GM23248 (cell line): Measurements from ENCODE around the gene AQP9.

ENCODE experiments used
- EZH2 ChIP-seq: fragments of 200-600 bp; sonication (generic); IDR thresholded peaks from 2 replicates; pipeline ENCODE4 v1.6.1; 2018; ENCODE audit warnings: antibody characterized with exemption, mild to moderate bottlenecking; ENCODE audit not compliant: insufficient read depth, poor library complexity, severe bottlenecking
- EZH2phosphoT487 ChIP-seq: fragments of 200-600 bp; sonication (generic); IDR thresholded peaks from 2 replicates; pipeline ENCODE4 v1.6.1; 2018; ENCODE audit warnings: antibody characterized with exemption, moderate library complexity, mild to moderate bottlenecking, low read depth; ENCODE audit not compliant: insufficient read depth

- TF ChIP-seq EZH2 (no peak), EZH2phosphoT487 (no peak)
Measured at GRCh38 chr15:58146749-58147148, 8.6 kb downstream of the AQP9 start.
